ENCODE results near the gene PLS1. TPM values are rescaled to one million over a fixed set of nuclear protein-coding genes. Genes with fewer than 3 reads are reported as not detected.

The PLS1 gene
- total RNA-seq, 2 experiments from 2014 or later, result 4.0 to 7.2 TPM

DNA sequence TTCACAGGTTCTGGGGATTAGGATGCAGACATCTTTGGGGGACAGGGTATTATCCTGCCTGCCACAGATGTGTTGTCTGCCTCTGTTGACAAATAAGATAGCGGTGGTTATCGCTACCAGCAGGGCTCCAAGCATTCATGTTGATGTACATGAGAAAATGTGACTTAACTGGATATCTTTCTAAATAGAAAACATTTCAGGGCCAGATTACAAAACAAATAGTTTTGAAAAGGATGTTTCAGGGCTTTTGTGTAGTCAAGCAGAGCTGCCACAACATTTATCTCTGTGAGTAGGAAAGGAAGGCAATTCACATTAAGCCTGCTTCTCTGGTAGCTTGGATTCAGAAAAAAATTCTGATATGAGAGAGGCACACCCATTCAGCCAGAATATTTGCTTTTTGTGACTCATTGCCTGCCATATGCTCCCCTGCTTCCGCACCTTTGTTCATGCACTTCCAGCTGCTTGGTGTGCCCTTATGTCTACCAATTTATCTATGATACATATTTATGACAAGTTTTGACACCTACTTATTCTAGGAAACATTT is 22.8 kb downstream of the PLS1 start:
- no peak overlapping the region for H3K27ac ChIP-seq (ENCODE audit: low read depth, low read length, poor library complexity, severe bottlenecking)
- CTCF ChIA-PET (ENCODE audit: unreplicated experiment), result no interaction called here
- no peaks in the 10 kb centered on the region for H3K79me2 ChIP-seq (ENCODE audit: insufficient read depth, low read depth, low read length)
- no peak overlapping the region for H3K4me3 ChIP-seq (ENCODE audit: low read depth, low read length, poor library complexity, severe bottlenecking)
- no TSS peak for BruUV-seq (replicated peaks)
- no peaks in the 10 kb centered on the region for H3K36me3 ChIP-seq (ENCODE audit: insufficient read depth, low read length)
- no peaks in the 10 kb centered on the region for H3K4me1 ChIP-seq (ENCODE audit: insufficient read depth, low read length, poor library complexity, severe bottlenecking)
- H4K20me1 ChIP-seq (ENCODE audit: insufficient read depth, low read length), result no peaks in the 10 kb centered on the region
- no peak overlapping the region for H2AFZ ChIP-seq (ENCODE audit: low read length)
- intact Hi-C loops (cut with micrococcal nuclease; ENCODE audit: unreplicated experiment), result no loop called here
- H3K9me2 ChIP-seq (ENCODE audit: insufficient read depth, low read length), result 0 out of 2 replicates have a peak, but pooled peaks cover 3% of the 10 kb centered on the region
- TF ChIP-seq, protein P1, sequence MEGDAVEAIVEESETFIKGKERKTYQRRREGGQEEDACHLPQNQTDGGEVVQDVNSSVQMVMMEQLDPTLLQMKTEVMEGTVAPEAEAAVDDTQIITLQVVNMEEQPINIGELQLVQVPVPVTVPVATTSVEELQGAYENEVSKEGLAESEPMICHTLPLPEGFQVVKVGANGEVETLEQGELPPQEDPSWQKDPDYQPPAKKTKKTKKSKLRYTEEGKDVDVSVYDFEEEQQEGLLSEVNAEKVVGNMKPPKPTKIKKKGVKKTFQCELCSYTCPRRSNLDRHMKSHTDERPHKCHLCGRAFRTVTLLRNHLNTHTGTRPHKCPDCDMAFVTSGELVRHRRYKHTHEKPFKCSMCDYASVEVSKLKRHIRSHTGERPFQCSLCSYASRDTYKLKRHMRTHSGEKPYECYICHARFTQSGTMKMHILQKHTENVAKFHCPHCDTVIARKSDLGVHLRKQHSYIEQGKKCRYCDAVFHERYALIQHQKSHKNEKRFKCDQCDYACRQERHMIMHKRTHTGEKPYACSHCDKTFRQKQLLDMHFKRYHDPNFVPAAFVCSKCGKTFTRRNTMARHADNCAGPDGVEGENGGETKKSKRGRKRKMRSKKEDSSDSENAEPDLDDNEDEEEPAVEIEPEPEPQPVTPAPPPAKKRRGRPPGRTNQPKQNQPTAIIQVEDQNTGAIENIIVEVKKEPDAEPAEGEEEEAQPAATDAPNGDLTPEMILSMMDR (conservative IDR thresholded peaks at IDR 0.05; ENCODE audit: low read length), result no peak
- TF ChIP-seq EZH2phosphoT487 (IDR thresholded peaks at IDR 0.05; ENCODE audit: borderline replicate concordance, low read depth, low read length), result no peak
- no peak overlapping the region for H3K4me2 ChIP-seq (ENCODE audit: low read length)
- no peaks in the 10 kb centered on the region for H3K9me3 ChIP-seq (ENCODE audit: low read length)
- POLR2A ChIA-PET, result no interaction called here
- no peak for DNase-seq (ENCODE audit: low spot score)

DNA sequence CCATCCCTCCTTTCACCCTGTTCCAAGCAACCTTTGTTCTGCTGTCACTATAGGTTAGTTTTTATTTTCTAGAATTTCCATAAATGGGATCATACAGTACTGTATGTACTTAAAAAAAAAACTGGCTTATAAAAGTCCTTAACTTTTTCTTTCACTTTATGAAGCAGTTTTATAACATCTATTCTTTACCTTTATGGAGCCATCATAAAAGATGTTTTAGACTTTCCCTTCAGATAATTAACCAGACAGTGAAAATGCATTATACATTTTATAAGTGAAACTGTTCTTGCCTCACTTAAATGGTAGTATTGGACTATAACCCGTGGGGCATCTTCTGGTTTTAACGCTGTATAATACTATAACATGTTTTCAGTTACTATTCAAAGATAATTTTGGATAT is 26.2 kb downstream of the PLS1 start:
- Histone ChIP-seq H3K4me3 (ENCODE audit: low read depth, low read length, poor library complexity, severe bottlenecking) (no peak overlapping the region), H3K9me3 (ENCODE audit: low read length) (no peaks in the 10 kb centered on the region), H3K79me2 (ENCODE audit: insufficient read depth, low read depth, low read length) (no peaks in the 10 kb centered on the region), H2AFZ (ENCODE audit: low read length) (no peak overlapping the region), H3K27ac (ENCODE audit: low read depth, low read length, poor library complexity, severe bottlenecking) (no peak overlapping the region), H3K36me3 (ENCODE audit: insufficient read depth, low read length) (no peaks in the 10 kb centered on the region), H3K4me1 (ENCODE audit: insufficient read depth, low read length, poor library complexity, severe bottlenecking) (no peaks in the 10 kb centered on the region), H3K4me2 (ENCODE audit: low read length) (no peak overlapping the region), H3K9me2 (ENCODE audit: insufficient read depth, low read length) (no peaks in the 10 kb centered on the region), H4K20me1 (ENCODE audit: insufficient read depth, low read length) (no peaks in the 10 kb centered on the region)
- no peak for DNase-seq (ENCODE audit: low spot score)
- ChIA-PET POLR2A (interaction anchor here (0.6 to 2.0 kb wide), 2 partner anchors 13 kb away, joined by 3 to 5 read pairs; no protein-coding TSS in a partner anchor), CTCF (ENCODE audit: unreplicated experiment) (no interaction called here)
- TF ChIP-seq, protein P1 (conservative IDR thresholded peaks at IDR 0.05; ENCODE audit: low read length), result no peak
- no peak for TF ChIP-seq EZH2phosphoT487 (IDR thresholded peaks at IDR 0.05; ENCODE audit: borderline replicate concordance, low read depth, low read length)
- intact Hi-C loops (cut with micrococcal nuclease; ENCODE audit: unreplicated experiment), result no loop called here
- no TSS peak for BruUV-seq (replicated peaks)

DNA sequence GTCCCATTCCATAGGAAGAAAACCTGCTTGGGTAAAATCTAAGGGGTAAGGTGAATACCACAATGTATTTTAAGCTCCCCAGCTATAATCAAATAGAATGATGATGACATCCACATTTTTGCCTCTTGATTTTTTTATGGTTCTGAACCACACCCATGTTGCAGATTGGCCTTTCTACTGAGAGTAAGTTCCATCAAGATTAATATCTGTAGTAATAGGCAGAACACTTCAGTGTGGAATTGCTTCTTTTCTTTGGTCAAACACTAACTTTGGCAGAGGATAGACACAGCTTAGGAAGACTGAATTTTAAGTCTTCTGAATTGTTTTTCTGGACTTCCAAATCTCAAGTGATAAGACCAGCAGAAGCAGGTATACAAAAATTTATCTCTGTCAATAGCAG is 27.0 kb downstream of the PLS1 start:
- Histone ChIP-seq H3K9me3 (ENCODE audit: low read length) (no peaks in the 10 kb centered on the region), H3K4me2 (ENCODE audit: low read length) (no peak overlapping the region), H2AFZ (ENCODE audit: low read length) (no peak overlapping the region), H4K20me1 (ENCODE audit: insufficient read depth, low read length) (no peaks in the 10 kb centered on the region), H3K4me1 (ENCODE audit: insufficient read depth, low read length, poor library complexity, severe bottlenecking) (no peaks in the 10 kb centered on the region), H3K36me3 (ENCODE audit: insufficient read depth, low read length) (no peaks in the 10 kb centered on the region), H3K27ac (ENCODE audit: low read depth, low read length, poor library complexity, severe bottlenecking) (no peak overlapping the region), H3K79me2 (ENCODE audit: insufficient read depth, low read depth, low read length) (no peaks in the 10 kb centered on the region), H3K4me3 (ENCODE audit: low read depth, low read length, poor library complexity, severe bottlenecking) (no peak overlapping the region), H3K9me2 (ENCODE audit: insufficient read depth, low read length) (no peaks in the 10 kb centered on the region)
- intact Hi-C loops (cut with micrococcal nuclease; ENCODE audit: unreplicated experiment), result no loop called here
- no peak for DNase-seq (ENCODE audit: low spot score)
- no TSS peak for BruUV-seq (replicated peaks)
- TF ChIP-seq EZH2phosphoT487 (IDR thresholded peaks at IDR 0.05; ENCODE audit: borderline replicate concordance, low read depth, low read length), result no peak
- CTCF ChIA-PET (ENCODE audit: unreplicated experiment), result no interaction called here
- POLR2A ChIA-PET, result interaction anchor here (0.6 to 2.0 kb wide), 2 partner anchors 13 to 14 kb away, joined by 3 to 5 read pairs; no protein-coding TSS in a partner anchor

All from OCI-LY7 (cell line).